ENCODE data around the gene TAX1BP1.

- no peak for TF ChIP-seq POLR2A (IDR thresholded peaks at IDR 0.05)
- no peak for TF ChIP-seq CTCF (IDR thresholded peaks at IDR 0.05)
Measured at GRCh38 chr7:27703181-27703580, 36.8 kb upstream of the TAX1BP1 start.

Data from breast epithelium (tissue), 3 donors.